H9 (cell line): ENCODE data around the gene CA12. TPM values are rescaled to one million over a fixed set of nuclear protein-coding genes. Genes with fewer than 3 reads are reported as not detected.

Source experiments
- DNase-seq: peaks from one replicate; pipeline ENCODE4 v3.0.0-alpha.2; 2017
- H2AFZ ChIP-seq: one replicate; pipeline ENCODE4 v1.6.1; 2013; ENCODE audit warnings: mild to moderate bottlenecking, low read length, control low read depth, moderate library complexity
- H2AK5ac ChIP-seq: 2 replicates; pipeline ENCODE4 v1.6.1; 2013; ENCODE audit warnings: low read length, control low read depth, mixed read lengths; ENCODE audit not compliant: insufficient read length
- H2BK120ac ChIP-seq: one replicate; pipeline ENCODE4 v1.6.1; 2013; ENCODE audit warnings: low read depth, mild to moderate bottlenecking, low read length, control low read depth, inconsistent platforms; ENCODE audit not compliant: poor library complexity, severe bottlenecking
- H2BK12ac ChIP-seq: 2 replicates; pipeline ENCODE4 v1.6.1; 2013; ENCODE audit warnings: low read length, control low read depth, mixed read lengths, low read depth; ENCODE audit not compliant: insufficient read length
- H2BK15ac ChIP-seq: 2 replicates; pipeline ENCODE4 v1.6.1; 2013; ENCODE audit warnings: low read depth, low read length, control low read depth
- H2BK20ac ChIP-seq: one replicate; pipeline ENCODE4 v1.6.1; 2013; ENCODE audit warnings: low read depth, mild to moderate bottlenecking, low read length, control low read depth, inconsistent platforms; ENCODE audit not compliant: poor library complexity, severe bottlenecking
- H2BK5ac ChIP-seq: 2 replicates; pipeline ENCODE4 v1.6.1; 2013; ENCODE audit warnings: low read length, control low read depth, mixed read lengths; ENCODE audit not compliant: insufficient read length
- H3K14ac ChIP-seq: 2 replicates; pipeline ENCODE4 v1.6.1; 2013; ENCODE audit warnings: low read length, control low read depth; ENCODE audit not compliant: insufficient read depth
- H3K18ac ChIP-seq: 2 replicates; pipeline ENCODE4 v1.6.1; 2013; ENCODE audit warnings: low read depth, mild to moderate bottlenecking, mixed read lengths, low read length, control low read depth; ENCODE audit not compliant: insufficient read length
- H3K23ac ChIP-seq: 2 replicates; pipeline ENCODE4 v1.6.1; 2013; ENCODE audit warnings: low read length, control low read depth, mixed read lengths, low read depth; ENCODE audit not compliant: insufficient read length
- H3K23me2 ChIP-seq: 2 replicates; pipeline ENCODE4 v1.6.1; 2013; ENCODE audit warnings: low read depth, mild to moderate bottlenecking, mixed read lengths, low read length, control low read depth; ENCODE audit not compliant: insufficient read length, poor library complexity, severe bottlenecking
- H3K27ac ChIP-seq: 2 replicates; pipeline ENCODE4 v1.5.1; 2013; ENCODE audit warnings: low read length, control low read depth, mixed read lengths, low read depth; ENCODE audit not compliant: insufficient read length
- H3K27me3 ChIP-seq: 2 replicates; pipeline ENCODE4 v1.6.1; 2013; ENCODE audit warnings: low read length, control low read depth, inconsistent platforms; ENCODE audit not compliant: insufficient read depth
- H3K4ac ChIP-seq: 2 replicates; pipeline ENCODE4 v1.6.1; 2013; ENCODE audit warnings: low read depth, mild to moderate bottlenecking, control low read depth, inconsistent platforms, low read length, moderate library complexity
- H3K4me1 ChIP-seq: 2 replicates; pipeline ENCODE4 v1.6.1; 2013; ENCODE audit warnings: low read length, control low read depth, inconsistent platforms; ENCODE audit not compliant: insufficient read depth
- H3K4me2 ChIP-seq: 2 replicates; pipeline ENCODE4 v1.6.1; 2013; ENCODE audit warnings: low read length, control low read depth, mixed read lengths; ENCODE audit not compliant: insufficient read length, insufficient read depth
- H3K56ac ChIP-seq: 2 replicates; pipeline ENCODE4 v1.6.1; 2013; ENCODE audit warnings: low read depth, mild to moderate bottlenecking, mixed read lengths, low read length, control low read depth; ENCODE audit not compliant: insufficient read length
- H3K79me1 ChIP-seq: 2 replicates; pipeline ENCODE4 v1.6.1; 2013; ENCODE audit warnings: low read depth, mild to moderate bottlenecking, moderate library complexity, low read length, control low read depth, inconsistent platforms; ENCODE audit not compliant: insufficient read depth, poor library complexity, severe bottlenecking
- H3K79me2 ChIP-seq: 2 replicates; pipeline ENCODE4 v1.6.1; 2013; ENCODE audit warnings: low read length, control low read depth, inconsistent platforms; ENCODE audit not compliant: insufficient read depth
- H3K9ac ChIP-seq: 2 replicates; pipeline ENCODE4 v1.6.1; 2013; ENCODE audit warnings: low read length, control low read depth, mixed read lengths; ENCODE audit not compliant: insufficient read length; ENCODE audit errors: extremely low read depth
- H3K9me3 ChIP-seq: one replicate; pipeline ENCODE4 v1.6.1; 2013; ENCODE audit warnings: low read depth, low read length, inconsistent platforms; ENCODE audit not compliant: control insufficient read depth
- H3T11ph ChIP-seq: one replicate; pipeline ENCODE4 v1.6.1; 2013; ENCODE audit warnings: mild to moderate bottlenecking, low read length, control low read depth, inconsistent platforms
- H4K20me1 ChIP-seq: one replicate; pipeline ENCODE4 v1.6.1; 2013; ENCODE audit not compliant: control insufficient read depth, insufficient read length, insufficient read depth
- H4K5ac ChIP-seq: 2 replicates; pipeline ENCODE4 v1.6.1; 2013; ENCODE audit warnings: low read depth, mild to moderate bottlenecking, mixed read lengths, low read length, control low read depth; ENCODE audit not compliant: insufficient read length
- H4K8ac ChIP-seq: replicated peaks from 2 replicates; pipeline ENCODE4 v1.6.1; 2013; ENCODE audit warnings: low read length, control low read depth, mixed read lengths, low read depth; ENCODE audit not compliant: insufficient read length
- H4K91ac ChIP-seq: 2 replicates; pipeline ENCODE4 v1.6.1; 2013; ENCODE audit warnings: low read depth, mild to moderate bottlenecking, moderate library complexity, mixed read lengths, low read length, control low read depth; ENCODE audit not compliant: insufficient read length
- H3K27ac Mint-ChIP-seq, 3 experiments: 2 replicates in 2 of 3; 3 replicates in 1 of 3; pipeline ENCODE4 v1.8.0; 2020 to 2021; ENCODE audit warnings: mixed read lengths in 3 of 3, mild to moderate bottlenecking in 1 of 3, moderate library complexity in 1 of 3
- H3K27me3 Mint-ChIP-seq: 2 replicates; pipeline ENCODE4 v1.8.0; 2021; ENCODE audit warnings: low read depth, mild to moderate bottlenecking, moderate library complexity, mixed read lengths
- H3K36me3 Mint-ChIP-seq, 3 experiments: 2 replicates in 2 of 3; 3 replicates in 1 of 3; pipeline ENCODE4 v1.8.0; 2020 to 2021; ENCODE audit warnings: low read depth in 3 of 3, mixed read lengths in 3 of 3; ENCODE audit not compliant: insufficient read depth in 1 of 3
- H3K4me1 Mint-ChIP-seq, 2 experiments: 2 replicates each; pipeline ENCODE4 v1.8.0; 2020; ENCODE audit warnings: mixed read lengths in 2 of 2
- H3K4me3 Mint-ChIP-seq, 2 experiments: 2 replicates in 1 of 2; 3 replicates in 1 of 2; pipeline ENCODE4 v1.8.0; 2020 to 2021; ENCODE audit warnings: mild to moderate bottlenecking in 2 of 2, mixed read lengths in 2 of 2, moderate library complexity in 1 of 2
- H3K9me3 Mint-ChIP-seq, 2 experiments: 2 replicates in 1 of 2; 3 replicates in 1 of 2; pipeline ENCODE4 v1.8.0; 2020; ENCODE audit warnings: mild to moderate bottlenecking in 2 of 2, mixed read lengths in 2 of 2, moderate library complexity in 1 of 2
- WGBS: extraction: QIAGEN DNeasy Blood & Tissue Kit; methylation state at CpG from one replicate; pipeline ENCODE4 v1.1.7; 2013; ENCODE audit warnings: missing lambda C conversion rate, low lambda C conversion rate, mixed read lengths; ENCODE audit not compliant: insufficient read length; ENCODE audit errors: extremely low coverage; 5-methylcytosine and 5-hydroxymethylcytosine counted together
- total RNA-seq: library from RNA; stranded (reverse); gene quantifications from 2 replicates; pipeline ENCODE4 v1.2.1, GENCODE V29; 2021
- TF ChIP-seq, protein P1 (sequence below): fragments of 200-600 bp; sonication (generic); conservative IDR thresholded peaks from 3 replicates; pipeline ENCODE4 v1.8.0; 2021; ENCODE audit warnings: antibody characterized with exemption, mild to moderate bottlenecking

CA12 gene
- total RNA-seq, 1 experiment from 2014 or later, result 0.68 TPM

DNA sequence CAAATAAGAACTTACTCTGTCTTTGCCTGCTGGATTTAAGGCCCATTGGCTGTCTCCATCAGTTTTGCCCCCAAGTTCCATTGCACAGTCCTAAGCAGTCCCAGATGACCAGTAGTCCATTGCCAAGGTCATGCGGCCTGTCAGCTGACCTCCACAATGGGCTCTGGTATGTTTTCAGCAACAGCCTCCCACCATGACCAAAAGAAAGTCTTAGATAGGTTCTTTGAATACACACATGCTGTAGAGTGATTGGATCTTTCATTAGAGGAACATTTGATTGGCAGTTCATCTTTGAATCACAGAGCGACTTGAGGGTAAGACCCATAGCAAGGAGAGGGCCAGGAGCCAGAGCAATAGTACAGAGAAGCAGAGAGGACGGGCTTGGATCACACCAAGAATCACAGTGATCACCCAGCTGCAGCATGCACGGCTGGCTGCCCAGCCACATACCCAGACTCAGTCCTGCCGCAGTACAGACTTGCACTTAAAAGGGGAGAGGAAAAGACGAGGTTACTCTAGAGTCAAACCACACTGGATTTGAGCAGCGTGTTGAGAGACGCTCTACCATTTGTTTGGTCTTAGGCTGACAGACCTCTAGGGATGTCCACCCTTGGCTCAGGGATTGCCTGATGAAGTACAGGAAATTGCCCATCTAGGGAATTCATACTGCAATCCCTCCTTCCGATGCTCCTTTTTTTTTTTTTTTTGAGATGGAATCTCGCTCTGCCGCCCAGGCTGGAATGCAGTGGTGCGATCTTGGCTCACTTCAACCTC is 53.8 kb downstream of the CA12 start:
- Mint-ChIP-seq H3K4me1 (peaks cover 11 to 13% of the 10 kb centered on the region in 2 experiments), H3K27me3 (0 out of 2 replicates have a peak, but pooled peaks cover 2% of the 10 kb centered on the region), H3K27ac (no peak overlapping the region), H3K9me3 (no peaks in the 10 kb centered on the region; a peak in 1 of 5 replicates), H3K4me3 (no peak overlapping the region), H3K36me3 (no peaks in the 10 kb centered on the region)
- Histone ChIP-seq H4K91ac (no peak overlapping the region), H4K5ac (no peak overlapping the region), H3T11ph (no peak overlapping the region), H3K56ac (no peak overlapping the region), H3K23ac (no peak overlapping the region), H2AFZ (no peak overlapping the region), H3K79me1 (no peaks in the 10 kb centered on the region), H3K9me3 (no peaks in the 10 kb centered on the region), H3K9ac (no peak overlapping the region), H3K4me1 (0 out of 2 replicates have a peak, but pooled peaks cover 3% of the 10 kb centered on the region), H3K14ac (no peak overlapping the region), H3K27ac (no peak overlapping the region), H4K20me1 (no peaks in the 10 kb centered on the region), H2BK12ac (no peak overlapping the region), H2BK20ac (no peak overlapping the region), H2BK15ac (no peak overlapping the region), H3K79me2 (no peaks in the 10 kb centered on the region), H3K18ac (no peak overlapping the region), H2BK5ac (no peak overlapping the region), H3K4me2 (no peak overlapping the region), H3K23me2 (no peaks in the 10 kb centered on the region), H3K27me3 (no peaks in the 10 kb centered on the region), H2AK5ac (no peak overlapping the region), H2BK120ac (no peak overlapping the region), H3K4ac (no peak overlapping the region), H4K8ac (no peak overlapping the region)
- TF ChIP-seq, protein P1, sequence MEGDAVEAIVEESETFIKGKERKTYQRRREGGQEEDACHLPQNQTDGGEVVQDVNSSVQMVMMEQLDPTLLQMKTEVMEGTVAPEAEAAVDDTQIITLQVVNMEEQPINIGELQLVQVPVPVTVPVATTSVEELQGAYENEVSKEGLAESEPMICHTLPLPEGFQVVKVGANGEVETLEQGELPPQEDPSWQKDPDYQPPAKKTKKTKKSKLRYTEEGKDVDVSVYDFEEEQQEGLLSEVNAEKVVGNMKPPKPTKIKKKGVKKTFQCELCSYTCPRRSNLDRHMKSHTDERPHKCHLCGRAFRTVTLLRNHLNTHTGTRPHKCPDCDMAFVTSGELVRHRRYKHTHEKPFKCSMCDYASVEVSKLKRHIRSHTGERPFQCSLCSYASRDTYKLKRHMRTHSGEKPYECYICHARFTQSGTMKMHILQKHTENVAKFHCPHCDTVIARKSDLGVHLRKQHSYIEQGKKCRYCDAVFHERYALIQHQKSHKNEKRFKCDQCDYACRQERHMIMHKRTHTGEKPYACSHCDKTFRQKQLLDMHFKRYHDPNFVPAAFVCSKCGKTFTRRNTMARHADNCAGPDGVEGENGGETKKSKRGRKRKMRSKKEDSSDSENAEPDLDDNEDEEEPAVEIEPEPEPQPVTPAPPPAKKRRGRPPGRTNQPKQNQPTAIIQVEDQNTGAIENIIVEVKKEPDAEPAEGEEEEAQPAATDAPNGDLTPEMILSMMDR, result no peak
- no CpG with 5 or more reads among the region's 12 CpGs for WGBS
- no peak for DNase-seq
